HepG2 (cell line): ENCODE data around the gene ARHGEF38. TPM values are rescaled to one million over a fixed set of nuclear protein-coding genes. Genes with fewer than 3 reads are reported as not detected.
"Not testable (repeated sequence)": the region's sequence is repeated elsewhere in the genome, so short reads cannot be mapped to it uniquely, and the experiment has no call there.

Experiments
- ATAC-seq: fragments of 200-7000 bp; cut with Tn5 transposase; 3 replicates; pipeline ENCODE4 v1.9.1; 2020; ENCODE audit warnings: mild to moderate bottlenecking, moderate library complexity
- BruUV-seq: library from RNA; stranded (reverse); fragments of 400-500 nt; replicated peaks from 2 replicates; lab custom pipeline; 2021; lab: Mats Ljungman, UMichigan
- CTCF ChIA-PET: fragments of 300-600 bp; formaldehyde crosslinking; extraction: SDS; loops from one replicate; lab custom pipeline; 2021; ENCODE audit warnings: low total read pairs, inconsistent platforms, low intra/inter-chr PET ratio; lab: Yijun Ruan, JAX
- POLR2A ChIA-PET: fragments of 350-600 bp; sonication (Branson Sonifier 250); formaldehyde crosslinking; loops from one replicate; lab custom pipeline; 2020; ENCODE audit warnings: antibody characterized with exemption, inconsistent platforms; lab: Yijun Ruan, JAX
- DNase-seq: peaks from one replicate; pipeline ENCODE4 v3.0.0-alpha.2; 2015; ENCODE audit warnings: low spot score
- FAIRE-seq: peaks from 3 replicates; lab custom pipeline; 2011; peaks lifted over from hg19 to GRCh38; lab: Jason Lieb, UNC
- H2AFZ ChIP-seq: one replicate; pipeline ENCODE4 v1.6.1; 2011; ENCODE audit warnings: low read length, inconsistent platforms
- H3K27ac ChIP-seq: fragments of 300-600 bp; 3 replicates; pipeline ENCODE4 v1.8.0; 2011; ENCODE audit warnings: mixed run types, mild to moderate bottlenecking, mixed read lengths, low read length, inconsistent platforms; ENCODE audit not compliant: insufficient read depth; ENCODE audit errors: extremely low read length
- H3K27me3 ChIP-seq, 2 experiments: fragments of 200-600 bp in 1 of 2; 2 replicates in 1 of 2; 3 replicates in 1 of 2; pipeline versions ENCODE4 v1.6.0 to v1.8.0; 2011; ENCODE audit warnings: low read length in 2 of 2, mild to moderate bottlenecking in 2 of 2, moderate library complexity in 2 of 2, inconsistent platforms in 1 of 2; ENCODE audit not compliant: insufficient read depth in 2 of 2, control insufficient read depth in 1 of 2
- H3K36me3 ChIP-seq, 2 experiments: fragments of 200-600 bp in 1 of 2; replicated peaks in 1 of 2; 2 replicates in 1 of 2; 3 replicates in 1 of 2; pipeline versions ENCODE4 v1.5.1 to v1.8.0; 2011; ENCODE audit warnings: low read length in 2 of 2, inconsistent platforms in 1 of 2; ENCODE audit not compliant: insufficient read depth in 2 of 2, control insufficient read depth in 1 of 2
- H3K4me1 ChIP-seq: 2 replicates; pipeline ENCODE4 v1.5.1; 2012; ENCODE audit warnings: low read length, inconsistent platforms; ENCODE audit not compliant: insufficient read depth
- H3K4me2 ChIP-seq: 2 replicates; pipeline ENCODE4 v1.6.0; 2011; ENCODE audit warnings: low read depth, low read length, inconsistent platforms
- H3K4me3 ChIP-seq, 3 experiments: fragments of 200-600 bp in 1 of 3; sonication (generic), shearing (Covaris generic) in 1 of 3; replicated peaks in 1 of 3; 2 replicates each; pipeline ENCODE4 v1.5.1; 2011 to 2016; ENCODE audit warnings: low read length in 3 of 3, inconsistent platforms in 2 of 3, low read depth in 2 of 3, mild to moderate bottlenecking in 2 of 3, control low read depth in 1 of 3, mixed read lengths in 1 of 3; ENCODE audit not compliant: insufficient read depth in 1 of 3
- H3K79me2 ChIP-seq: one replicate; pipeline ENCODE4 v1.6.1; 2011; ENCODE audit warnings: low read length, inconsistent platforms; ENCODE audit not compliant: insufficient read depth
- H3K9ac ChIP-seq: 2 replicates; pipeline ENCODE4 v1.6.0; 2011; ENCODE audit warnings: mild to moderate bottlenecking, low read depth, low read length, inconsistent platforms; ENCODE audit not compliant: insufficient read depth
- H3K9me3 ChIP-seq: 2 replicates; pipeline ENCODE4 v1.5.1; 2012; ENCODE audit warnings: mild to moderate bottlenecking, low read length
- H4K20me1 ChIP-seq: 2 replicates; pipeline ENCODE4 v1.6.0; 2011; ENCODE audit warnings: inconsistent platforms, mild to moderate bottlenecking, low read length, moderate library complexity; ENCODE audit not compliant: insufficient read depth
- CHCHD3 ChIP-seq: sonication (generic); formaldehyde crosslinking; IDR thresholded peaks from 2 replicates; pipeline ENCODE4 v1.8.0; 2022; ENCODE audit warnings: mild to moderate bottlenecking, missing genetic modification reagents, moderate library complexity
- ERF ChIP-seq: IDR thresholded peaks from 2 replicates; pipeline ENCODE4 v1.6.1; 2018; ENCODE audit warnings: missing biosample characterization, missing genetic modification reagents
- MAX ChIP-seq: IDR thresholded peaks from 2 replicates; pipeline ENCODE4 v1.6.1; 2012; ENCODE audit warnings: inconsistent platforms
- MNT ChIP-seq: fragments of 450-650 bp; IDR thresholded peaks from 2 replicates; pipeline ENCODE4 v1.6.1; 2016
- MTF2 ChIP-seq: sonication (generic); formaldehyde crosslinking; IDR thresholded peaks from 2 replicates; pipeline ENCODE4 v1.5.0; 2020; ENCODE audit warnings: missing genetic modification reagents, borderline replicate concordance
- NFE2L2 ChIP-seq: fragments of 150-350 bp; IDR thresholded peaks from 2 replicates; pipeline ENCODE4 v1.6.1; 2014; ENCODE audit warnings: low read length
- PAF1 ChIP-seq: IDR thresholded peaks from 2 replicates; pipeline ENCODE4 v1.6.1; 2016; ENCODE audit warnings: missing genetic modification reagents, missing compliant biosample characterization
- PTBP1 ChIP-seq: fragments of 200-400 bp; formaldehyde crosslinking; IDR thresholded peaks from 2 replicates; pipeline ENCODE4 v1.6.1; 2018; ENCODE audit warnings: low read length, low read depth; ENCODE audit not compliant: poor library complexity, severe bottlenecking
- RBAK ChIP-seq: sonication (generic); formaldehyde crosslinking; IDR thresholded peaks from 2 replicates; pipeline ENCODE4 v1.5.1; 2020; ENCODE audit warnings: mild to moderate bottlenecking, missing genetic modification reagents
- ZNF512B ChIP-seq: sonication (generic); formaldehyde crosslinking; IDR thresholded peaks from 2 replicates; pipeline ENCODE4 v1.5.1; 2020; ENCODE audit warnings: missing genetic modification reagents, mild to moderate bottlenecking, borderline replicate concordance
- ZNF546 ChIP-seq: sonication (generic); formaldehyde crosslinking; conservative IDR thresholded peaks from 2 replicates; pipeline ENCODE4 v1.8.1; 2023; ENCODE audit warnings: mild to moderate bottlenecking, missing genetic modification reagents
- ZNF800 ChIP-seq: sonication (generic); formaldehyde crosslinking; IDR thresholded peaks from 2 replicates; pipeline ENCODE4 v1.4.0; 2020; ENCODE audit warnings: missing genetic modification reagents
- WGBS: methylation state at CpG from one replicate; pipeline ENCODE4 v1.1.6; 2017; ENCODE audit warnings: low lambda C conversion rate; 5-methylcytosine and 5-hydroxymethylcytosine counted together
- in situ Hi-C: cut with HindIII; loops from 2 replicates; pipeline ENCODE4 v1.10.0; 2017; ENCODE audit warnings: low pct_unique_long_range_greater_than_20kb; ENCODE audit not compliant: extremely low pct_ligation_motif_present
- intact Hi-C: fragments of 100-400 bp; cut with micrococcal nuclease; formaldehyde crosslinking; loops from one replicate; pipeline ENCODE4 v1.10.0; 2022; ENCODE audit not compliant: unreplicated experiment
- polyA plus RNA-seq, 8 experiments: library from polyadenylated mRNA; depleted of rRNA in 3 of 8; stranded (reverse) in 7 of 8; unstranded in 1 of 8; fragments of >200 nt; fragmentation: Illumina TruSeq in 4 of 8; extraction: Trizol in 4 of 8; gene quantifications; 2 replicates each; pipeline versions ENCODE4 v1.2.1 to v1.2.3, GENCODE V29; 2011 to 2016; ENCODE audit warnings: low read depth in 4 of 8, missing spikeins in 1 of 8, mixed read lengths in 1 of 8; ENCODE audit not compliant: insufficient read depth in 1 of 8
- total RNA-seq, 5 experiments: library from RNA; depleted of rRNA; stranded (reverse); fragments of >200 nt; fragmentation: Illumina TruSeq; extraction: Trizol; gene quantifications; 2 replicates each; pipeline ENCODE4 v1.2.3, GENCODE V29; 2016; ENCODE audit warnings: low read depth in 1 of 5

The ARHGEF38 gene
- total and polyA plus RNA-seq, 2 of the 13 experiments (the other 11 are each of a cell fraction or from before 2014, with no cell fraction given) = not detected

- TF ChIP-seq ZNF512B (no peak), ZNF800 (CRISPR knock-in tag) (no peak), MTF2 (CRISPR knock-in tag) (no peak), PTBP1 (no peak), PAF1 (CRISPR knock-in tag) (no peak), CHCHD3 (CRISPR knock-in tag) (no peak), RBAK (CRISPR knock-in tag) (no peak), ERF (CRISPR knock-in tag) (no peak), NFE2L2 (no peak), MAX (no peak), ZNF546 (CRISPR knock-in tag) (no peak), MNT (no peak)
Observed at GRCh38 chr4:105607876-105608275, 55.5 kb downstream of the ARHGEF38 start (continued).

GRCh38 chr4:105609819-105610218 is 57.4 kb downstream of the ARHGEF38 start:
- CTCF ChIA-PET, FAIRE-seq, ATAC-seq, H3K4me1 ChIP-seq, H3K9me3 ChIP-seq, intact Hi-C loops, H3K9ac ChIP-seq, H4K20me1 ChIP-seq, H2AFZ ChIP-seq, H3K27ac ChIP-seq, POLR2A ChIA-PET, BruUV-seq, H3K4me2 ChIP-seq, H3K79me2 ChIP-seq, DNase-seq, H3K4me3 ChIP-seq, H3K27me3 ChIP-seq, H3K36me3 ChIP-seq, in situ Hi-C loops: not testable (repeated sequence)
- 57% methylated on average over 5 of the region's 5 CpGs for WGBS
